ENCODE data around the gene DNAH10.

DNA sequence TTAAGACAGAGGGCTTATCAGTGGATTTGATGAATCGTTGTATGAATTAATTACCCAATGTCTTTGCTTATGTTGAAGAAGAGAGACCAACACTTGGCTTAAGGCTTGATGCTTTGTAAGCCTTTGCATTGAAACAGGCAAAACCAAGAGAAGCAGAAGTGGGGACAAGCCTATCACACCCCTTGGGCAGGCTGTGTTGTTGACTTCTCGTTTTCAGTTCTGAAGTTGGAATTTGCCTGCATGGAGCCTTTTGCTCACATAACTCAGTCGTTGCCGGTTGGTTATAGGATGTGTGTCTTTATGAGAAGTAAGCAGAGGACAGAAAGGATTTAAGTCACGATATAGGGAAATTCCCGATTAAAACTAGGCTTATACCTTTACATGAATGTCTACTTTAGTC, 115.9 kb downstream of the DNAH10 start:
- TF ChIP-seq POLR2A (IDR thresholded peaks at IDR 0.05; ENCODE audit: low read depth, low read length) (no peak), SMC3 (IDR thresholded peaks at IDR 0.05; ENCODE audit: low read depth, low read length) (no peak), CTCF (conservative IDR thresholded peaks at IDR 0.05; ENCODE audit: low read depth, low read length) (no peak)
- TF ChIP-seq, protein P1, sequence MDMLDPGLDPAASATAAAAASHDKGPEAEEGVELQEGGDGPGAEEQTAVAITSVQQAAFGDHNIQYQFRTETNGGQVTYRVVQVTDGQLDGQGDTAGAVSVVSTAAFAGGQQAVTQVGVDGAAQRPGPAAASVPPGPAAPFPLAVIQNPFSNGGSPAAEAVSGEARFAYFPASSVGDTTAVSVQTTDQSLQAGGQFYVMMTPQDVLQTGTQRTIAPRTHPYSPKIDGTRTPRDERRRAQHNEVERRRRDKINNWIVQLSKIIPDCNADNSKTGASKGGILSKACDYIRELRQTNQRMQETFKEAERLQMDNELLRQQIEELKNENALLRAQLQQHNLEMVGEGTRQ (IDR thresholded peaks at IDR 0.05; ENCODE audit: low read depth, low read length) = no peak
